ENCODE results near the gene PRSS36. TPM values are rescaled to one million over a fixed set of nuclear protein-coding genes. Genes with fewer than 3 reads are reported as not detected.

Gene PRSS36
- polyA plus RNA-seq, 1 experiment: 0.24 TPM

- CTCF ChIA-PET: interaction anchor here (1.6 kb wide), 1 partner anchor 16 kb away, joined by 5 read pairs; no protein-coding TSS in a partner anchor
- H3K4me3 ChIP-seq (ENCODE audit: low read depth, low read length): no peak overlapping the region
- H3K9me3 ChIP-seq (ENCODE audit: control insufficient read depth, insufficient read depth, low read length): no peaks in the 10 kb centered on the region
- no peak overlapping the region for H3K27ac ChIP-seq (ENCODE audit: low read depth, low read length)
- POLR2A ChIA-PET: interaction anchor here (0.6 kb wide), 1 partner anchor 52 kb away, joined by 5 read pairs; no protein-coding TSS in a partner anchor
- H3K27me3 ChIP-seq (ENCODE audit: control insufficient read depth, insufficient read depth, low read length): no peaks in the 10 kb centered on the region
- TF ChIP-seq, protein P1, sequence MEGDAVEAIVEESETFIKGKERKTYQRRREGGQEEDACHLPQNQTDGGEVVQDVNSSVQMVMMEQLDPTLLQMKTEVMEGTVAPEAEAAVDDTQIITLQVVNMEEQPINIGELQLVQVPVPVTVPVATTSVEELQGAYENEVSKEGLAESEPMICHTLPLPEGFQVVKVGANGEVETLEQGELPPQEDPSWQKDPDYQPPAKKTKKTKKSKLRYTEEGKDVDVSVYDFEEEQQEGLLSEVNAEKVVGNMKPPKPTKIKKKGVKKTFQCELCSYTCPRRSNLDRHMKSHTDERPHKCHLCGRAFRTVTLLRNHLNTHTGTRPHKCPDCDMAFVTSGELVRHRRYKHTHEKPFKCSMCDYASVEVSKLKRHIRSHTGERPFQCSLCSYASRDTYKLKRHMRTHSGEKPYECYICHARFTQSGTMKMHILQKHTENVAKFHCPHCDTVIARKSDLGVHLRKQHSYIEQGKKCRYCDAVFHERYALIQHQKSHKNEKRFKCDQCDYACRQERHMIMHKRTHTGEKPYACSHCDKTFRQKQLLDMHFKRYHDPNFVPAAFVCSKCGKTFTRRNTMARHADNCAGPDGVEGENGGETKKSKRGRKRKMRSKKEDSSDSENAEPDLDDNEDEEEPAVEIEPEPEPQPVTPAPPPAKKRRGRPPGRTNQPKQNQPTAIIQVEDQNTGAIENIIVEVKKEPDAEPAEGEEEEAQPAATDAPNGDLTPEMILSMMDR (IDR thresholded peaks at IDR 0.05; ENCODE audit: low read depth, low read length): no peak
- DNase-seq (ENCODE audit: low read depth, low spot score): no peak
These were observed 24.0 kb downstream of the PRSS36 start for GRCh38 chr16:31125844-31126243.

- Histone ChIP-seq H3K4me3 (ENCODE audit: low read depth, low read length) (no peak overlapping the region), H3K27me3 (ENCODE audit: control insufficient read depth, insufficient read depth, low read length) (no peaks in the 10 kb centered on the region), H3K9me3 (ENCODE audit: control insufficient read depth, insufficient read depth, low read length) (no peaks in the 10 kb centered on the region; the same call in 1 of the 2 replicates), H3K27ac (ENCODE audit: low read depth, low read length) (no peak overlapping the region)
- DNase-seq (ENCODE audit: low read depth, low spot score): no peak
- CTCF ChIA-PET: interaction anchor here (0.6 to 3.0 kb wide), 3 partner anchors 22 to 339 kb away, joined by 3 to 15 read pairs (median 3); partner anchors contain the start of gene ARMC5
- POLR2A ChIA-PET: no interaction called here
- TF ChIP-seq, protein P1 (IDR thresholded peaks at IDR 0.05; ENCODE audit: low read depth, low read length): no peak
These were observed 29.7 kb downstream of the PRSS36 start for GRCh38 chr16:31120129-31120528.

DNA sequence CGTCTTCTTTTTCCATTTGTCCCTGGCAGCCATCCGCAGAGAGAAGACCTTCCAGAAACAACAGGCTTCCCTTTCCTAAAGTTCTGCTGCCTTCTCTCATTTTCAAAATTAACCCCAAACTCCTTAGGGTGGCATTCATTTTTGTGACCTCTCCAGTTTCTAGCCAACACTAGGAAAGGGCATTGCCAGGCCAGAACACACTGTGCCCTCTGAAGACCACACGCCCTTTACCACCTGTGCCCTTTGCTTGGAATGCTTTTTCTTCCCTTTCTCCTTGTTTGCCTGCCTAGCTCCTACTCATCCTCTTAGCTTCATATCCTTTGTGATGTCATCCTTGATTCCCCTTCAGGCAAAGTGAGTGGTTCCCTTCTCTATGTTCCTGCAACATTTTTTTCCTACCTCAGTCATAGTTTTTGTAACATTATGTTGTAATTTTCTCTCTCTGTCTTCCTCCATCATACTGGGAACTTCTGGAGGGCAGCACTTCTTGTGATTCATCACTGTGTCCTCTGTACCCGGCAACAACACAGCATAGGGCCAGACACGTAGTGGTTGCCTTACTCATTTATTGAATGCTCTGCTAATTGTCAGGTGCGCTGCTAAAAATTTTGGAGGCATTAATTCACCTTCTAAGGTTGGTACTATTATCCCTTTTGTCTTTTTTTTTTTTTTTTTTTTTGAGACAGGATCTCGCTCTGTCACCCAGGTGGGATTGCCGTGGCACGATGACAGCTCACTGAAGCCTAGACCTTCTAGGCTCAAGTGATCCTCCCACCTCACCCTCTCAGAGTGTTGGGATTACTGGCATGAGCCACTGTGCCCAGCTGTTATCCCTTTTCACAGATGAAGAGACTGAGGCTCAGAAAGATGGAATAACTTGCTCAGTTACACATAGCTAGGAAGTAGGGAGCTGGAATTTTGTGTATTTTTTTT, 31.4 kb downstream of the PRSS36 start:
- Histone ChIP-seq H3K9me3 (ENCODE audit: control insufficient read depth, insufficient read depth, low read length) (no peaks in the 10 kb centered on the region; the same call in 1 of the 2 replicates), H3K4me3 (ENCODE audit: low read depth, low read length) (peak overlapping the region; percentile 91), H3K27ac (ENCODE audit: low read depth, low read length) (peak overlapping the region; percentile 96), H3K27me3 (ENCODE audit: control insufficient read depth, insufficient read depth, low read length) (no peaks in the 10 kb centered on the region)
- CTCF ChIA-PET: interaction anchor here (1.4 to 2.6 kb wide), 2 partner anchors 24 to 165 kb away, joined by 4 to 23 read pairs; no protein-coding TSS in a partner anchor
- POLR2A ChIA-PET: interaction anchor here (0.6 to 3.2 kb wide), 11 partner anchors 15 to 342 kb away, joined by 3 to 41 read pairs (median 5); partner anchors contain the start of genes FUS, HSD3B7, VKORC1 and ZNF646
- DNase-seq (ENCODE audit: low read depth, low spot score): no peak
- TF ChIP-seq, protein P1 (IDR thresholded peaks at IDR 0.05; ENCODE audit: low read depth, low read length): no peak

- no peaks in the 10 kb centered on the region for H3K27me3 ChIP-seq (ENCODE audit: control insufficient read depth, insufficient read depth, low read length)
- peak within 1 kb of the TSS; percentile 91 for H3K4me3 ChIP-seq (ENCODE audit: low read depth, low read length)
- CTCF ChIA-PET: interaction anchor here (1.4 to 2.6 kb wide), 2 partner anchors 25 to 164 kb away, joined by 4 to 23 read pairs; no protein-coding TSS in a partner anchor
- peak; percentile 94 for DNase-seq (ENCODE audit: low read depth, low spot score)
- POLR2A ChIA-PET: interaction anchor here (0.5 to 3.2 kb wide), 21 partner anchors 9 to 354 kb away, joined by 3 to 41 read pairs (median 4); partner anchors contain the start of genes FUS, HSD3B7, TGFB1I1 and VKORC1
- no peaks in the 10 kb centered on the region; the same call in 1 of the 2 replicates for H3K9me3 ChIP-seq (ENCODE audit: control insufficient read depth, insufficient read depth, low read length)
- TF ChIP-seq, protein P1 (IDR thresholded peaks at IDR 0.05; ENCODE audit: low read depth, low read length): no peak
- peak within 1 kb of the TSS; percentile 96 for H3K27ac ChIP-seq (ENCODE audit: low read depth, low read length)
These were observed 32.3 kb downstream of the PRSS36 start, which contains the start of gene KAT8 for GRCh38 chr16:31117384-31118222. KAT8 (plus strand) TSS chr16:31117664; CDS start chr16:31117682, 18 bp downstream.

All from AG04450 (cell line).